Muscle of leg (tissue), 11 donors: ENCODE measurements around the gene ARHGAP20. TPM values are rescaled to one million over a fixed set of nuclear protein-coding genes. Genes with fewer than 3 reads are reported as not detected.

ENCODE experiments used
- DNase-seq: peaks from one replicate; pipeline ENCODE4 v3.0.0; 2013
- H3K27ac ChIP-seq: one replicate; pipeline ENCODE4 v1.5.1; 2013; ENCODE audit warnings: mild to moderate bottlenecking, low read length, control low read depth
- H3K27me3 ChIP-seq: one replicate; pipeline ENCODE4 v1.6.1; 2013; ENCODE audit warnings: low read length; ENCODE audit not compliant: control insufficient read depth, insufficient read depth
- H3K36me3 ChIP-seq: one replicate; pipeline ENCODE4 v1.6.1; 2013; ENCODE audit warnings: low read length; ENCODE audit not compliant: control insufficient read depth, insufficient read depth
- H3K4me1 ChIP-seq: one replicate; pipeline ENCODE4 v1.6.1; 2013; ENCODE audit warnings: low read length; ENCODE audit not compliant: control insufficient read depth, insufficient read depth
- H3K4me3 ChIP-seq: one replicate; pipeline ENCODE4 v1.5.1; 2013; ENCODE audit warnings: low read length, control low read depth
- H3K9me3 ChIP-seq: replicated peaks from 2 replicates; pipeline ENCODE4 v1.6.1; 2013; ENCODE audit warnings: low read depth, low read length; ENCODE audit not compliant: control insufficient read depth
- WGBS: methylation state at CpG from one replicate; pipeline ENCODE4 v1.1.5; 2013; ENCODE audit warnings: missing lambda C conversion rate; ENCODE audit not compliant: insufficient coverage; 5-methylcytosine and 5-hydroxymethylcytosine counted together
- polyA plus RNA-seq, 8 donors: library from polyadenylated mRNA; unstranded; fragments of 120-200 nt; gene quantifications; one replicate each; pipeline versions ENCODE4 v1.2.1 to v1.2.3, GENCODE V29; 2013; ENCODE audit warnings: inconsistent platforms in 1 of 8, low replicate concordance in 1 of 8; ENCODE audit not compliant: insufficient read length in 8 of 8, insufficient read depth in 1 of 8
- total RNA-seq: library from RNA; stranded (reverse); fragments of 120-200 nt; gene quantifications from one replicate; pipeline ENCODE4 v1.2.4, GENCODE V29; 2013

ARHGAP20 gene
- total and polyA plus RNA-seq, 9 donors = 6.6 to 9.0 (median 8.2) TPM

- H3K4me3 ChIP-seq = no peak overlapping the region
Measured at GRCh38 chr11:110582728-110583432, 129.4 kb downstream of the ARHGAP20 start.

DNA sequence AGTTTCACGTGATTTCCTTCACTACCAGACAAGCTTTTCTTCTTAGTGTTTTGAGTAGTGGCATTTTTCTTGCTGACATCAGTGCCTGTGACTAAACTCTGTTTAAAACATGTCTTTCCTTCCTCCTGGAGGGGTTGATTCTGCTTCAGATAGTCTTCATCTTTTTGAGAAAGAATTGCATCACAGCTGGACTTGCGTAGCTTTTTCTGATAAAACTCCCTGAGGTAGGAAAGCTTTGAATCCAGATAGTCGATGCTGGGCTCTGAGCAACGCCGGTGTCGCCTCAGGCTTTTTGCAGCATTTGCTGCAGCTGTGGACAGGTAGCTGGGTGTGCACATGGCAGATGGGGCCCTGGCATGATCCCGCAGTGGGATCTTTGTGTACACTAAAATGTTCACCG is 131.7 kb downstream of the ARHGAP20 start:
- no peaks in the 10 kb centered on the region for H3K4me1 ChIP-seq
- 96% methylated on average over 7 of the region's 8 CpGs for WGBS
- no peak for DNase-seq
- no peak overlapping the region for H3K4me3 ChIP-seq
- H3K27me3 ChIP-seq = no peaks in the 10 kb centered on the region
- peaks cover 25% of the 10 kb centered on the region for H3K36me3 ChIP-seq
- no peak overlapping the region for H3K27ac ChIP-seq
- H3K9me3 ChIP-seq = no peaks in the 10 kb centered on the region

More at GRCh38 chr11:110582728-110583432, 129.4 kb downstream of the ARHGAP20 start:
- H3K27me3 ChIP-seq = no peaks in the 10 kb centered on the region
- no peaks in the 10 kb centered on the region for H3K4me1 ChIP-seq
- DNase-seq = no peak
- peaks cover 25% of the 10 kb centered on the region for H3K36me3 ChIP-seq
- H3K9me3 ChIP-seq = no peaks in the 10 kb centered on the region
- no CpG with 5 or more reads among the region's 2 CpGs for WGBS
- H3K27ac ChIP-seq = no peak overlapping the region

GRCh38 chr11:110573411-110573810 is 138.8 kb downstream of the ARHGAP20 start:
- no peaks in the 10 kb centered on the region for H3K9me3 ChIP-seq
- no peak overlapping the region for H3K27ac ChIP-seq
- H3K36me3 ChIP-seq = peaks cover 2% of the 10 kb centered on the region
- no peaks in the 10 kb centered on the region for H3K4me1 ChIP-seq
- no CpG with 5 or more reads among the region's 5 CpGs for WGBS
- H3K4me3 ChIP-seq = no peak overlapping the region
- DNase-seq = peak; percentile 43
- no peaks in the 10 kb centered on the region for H3K27me3 ChIP-seq

DNA sequence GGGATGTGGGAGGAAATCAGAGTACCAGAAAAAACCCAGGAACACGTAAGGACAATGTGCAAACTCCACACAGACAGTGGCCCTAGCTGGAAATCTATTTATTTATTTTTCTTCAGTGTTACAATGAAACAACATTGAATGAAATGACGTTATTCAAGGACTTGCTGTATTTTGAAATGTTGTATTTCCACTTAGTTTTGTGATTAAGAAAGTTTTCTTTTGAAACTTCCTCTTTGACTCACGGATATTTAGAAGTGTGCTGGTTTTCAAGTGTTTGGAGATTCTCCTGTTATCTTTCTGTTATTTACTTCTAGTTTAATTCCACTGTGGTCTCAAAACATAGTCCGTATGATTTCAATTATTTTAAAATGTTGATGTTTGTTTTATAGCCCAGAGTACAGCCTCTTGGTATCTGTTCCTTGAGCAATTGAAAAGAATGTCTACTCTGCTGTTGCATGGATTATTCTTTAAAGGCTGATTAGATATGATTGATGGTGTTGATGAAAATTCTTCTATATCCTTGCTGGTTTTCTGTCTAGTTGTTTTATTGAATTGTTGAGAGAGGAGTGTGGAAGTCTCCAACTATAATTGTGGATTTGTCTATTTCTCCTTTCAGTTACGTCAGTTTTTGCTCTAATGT is 141.0 kb downstream of the ARHGAP20 start:
- no peak for DNase-seq
- no peaks in the 10 kb centered on the region for H3K27me3 ChIP-seq
- H3K4me3 ChIP-seq = no peak overlapping the region
- H3K27ac ChIP-seq = no peak overlapping the region
- no peaks in the 10 kb centered on the region for H3K36me3 ChIP-seq
- H3K4me1 ChIP-seq = no peaks in the 10 kb centered on the region
- no CpG with 5 or more reads among the region's 5 CpGs for WGBS
- H3K9me3 ChIP-seq = no peaks in the 10 kb centered on the region

DNA sequence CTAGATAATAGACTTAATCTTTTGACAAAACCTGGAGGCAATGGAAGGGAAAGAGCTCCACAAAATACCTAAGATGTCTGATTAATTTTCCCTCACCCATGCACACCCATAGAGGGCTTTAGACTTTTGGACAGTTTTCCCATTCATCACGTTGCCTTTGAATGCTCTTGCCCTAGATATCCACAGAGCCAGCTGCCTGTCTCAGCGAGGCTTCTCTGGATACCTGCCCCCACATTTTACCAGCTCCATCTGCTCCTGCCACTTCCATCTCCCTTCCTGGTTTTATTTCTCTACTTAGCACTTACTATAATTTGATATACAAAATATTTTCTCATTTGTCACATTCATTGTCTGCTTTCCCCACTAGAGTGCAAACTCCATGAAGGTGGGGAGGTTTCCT is 145.7 kb downstream of the ARHGAP20 start:
- H3K4me1 ChIP-seq = peaks cover 3% of the 10 kb centered on the region
- no peak for DNase-seq
- H3K27me3 ChIP-seq = no peaks in the 10 kb centered on the region
- no peaks in the 10 kb centered on the region for H3K36me3 ChIP-seq
- 60% methylated on average over 1 of the region's 2 CpGs for WGBS
- H3K9me3 ChIP-seq = no peaks in the 10 kb centered on the region
- no peak overlapping the region for H3K27ac ChIP-seq
- no peak overlapping the region for H3K4me3 ChIP-seq

DNA sequence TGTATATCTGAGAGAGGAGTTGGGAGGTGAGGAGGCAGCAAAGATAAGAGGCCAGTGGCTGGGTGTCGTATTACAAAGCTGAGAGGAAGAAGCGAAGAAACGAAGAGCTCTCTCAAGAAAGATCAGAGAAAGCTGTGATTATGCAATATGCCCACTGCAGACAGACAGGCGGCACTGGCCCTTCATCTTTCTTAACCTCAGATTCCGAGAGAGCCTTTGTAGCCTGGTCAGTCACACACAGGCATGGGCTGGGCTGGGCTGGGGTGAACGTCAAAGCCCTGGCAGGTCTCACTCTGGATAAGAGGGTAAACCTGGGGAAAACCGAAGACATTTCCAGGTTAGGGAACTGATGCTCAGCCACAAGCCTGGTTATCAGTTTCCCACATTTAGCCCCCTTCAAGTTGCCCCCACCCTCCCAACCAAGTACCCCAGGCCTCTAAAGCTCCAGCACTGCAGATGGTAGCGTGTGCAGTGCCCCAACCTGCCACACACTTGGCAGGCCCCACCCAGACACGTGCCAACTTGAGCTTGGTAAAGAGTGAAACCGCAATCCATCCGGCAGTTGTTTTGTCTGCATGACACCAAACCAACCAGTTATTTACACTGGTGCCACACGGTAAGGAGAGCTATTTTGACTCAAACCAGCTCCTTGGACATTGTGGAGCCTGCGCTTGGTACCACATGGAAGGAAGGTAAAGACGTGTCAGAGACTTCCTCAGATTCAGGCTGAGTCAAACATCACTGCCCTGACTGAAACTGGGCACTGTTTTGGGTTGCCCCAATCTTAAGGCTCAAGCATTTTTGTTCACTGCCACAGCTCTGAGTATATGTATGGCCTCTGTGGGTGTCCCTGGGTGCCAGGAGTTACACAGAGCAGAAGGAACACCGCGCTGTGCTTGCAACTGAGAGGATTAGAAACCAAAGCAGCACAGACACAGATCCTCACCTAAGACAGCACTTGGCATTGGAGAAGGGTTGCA is 146.6 kb downstream of the ARHGAP20 start:
- Histone ChIP-seq H3K36me3 (no peaks in the 10 kb centered on the region), H3K4me1 (peaks cover 3% of the 10 kb centered on the region), H3K9me3 (no peaks in the 10 kb centered on the region), H3K4me3 (no peak overlapping the region), H3K27me3 (no peaks in the 10 kb centered on the region), H3K27ac (no peak overlapping the region)
- peak; percentile 18 for DNase-seq
- 51% methylated on average over 10 of the region's 16 CpGs for WGBS

DNA sequence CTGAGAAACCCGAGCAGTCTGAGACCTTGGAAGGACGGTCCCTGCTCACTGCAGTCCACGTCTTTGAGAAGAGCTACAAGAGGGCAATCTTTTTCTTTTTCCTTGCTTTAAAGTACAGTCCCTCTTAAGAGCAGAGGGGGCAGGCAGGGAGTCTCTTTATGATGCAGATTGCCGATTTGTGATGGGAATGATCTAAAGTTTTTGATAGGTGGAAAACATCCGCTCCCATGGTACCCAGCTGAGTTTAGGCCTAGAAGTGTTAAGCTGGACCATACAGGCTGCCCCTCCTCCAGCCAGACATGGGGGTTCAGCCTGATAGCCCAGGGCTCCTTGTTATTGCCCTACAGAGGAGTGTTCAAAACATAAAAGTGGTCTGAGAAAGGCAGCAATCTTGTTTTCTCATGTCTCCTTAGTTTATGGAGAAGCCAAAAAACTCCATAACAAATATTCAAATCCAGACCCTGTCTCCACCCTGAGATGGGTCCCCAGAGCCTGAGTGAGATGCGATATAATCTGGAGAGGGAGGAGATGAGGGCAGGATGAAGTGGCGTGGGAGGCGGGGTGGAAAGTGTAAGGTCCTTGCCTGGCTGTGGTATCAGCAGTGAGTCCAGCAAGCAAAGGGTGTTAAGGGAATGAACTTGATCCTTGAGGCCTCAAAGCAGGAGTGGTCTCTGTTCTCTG is 147.4 kb downstream of the ARHGAP20 start:
- DNase-seq = no peak
- no peaks in the 10 kb centered on the region for H3K27me3 ChIP-seq
- H3K4me1 ChIP-seq = peaks cover 3% of the 10 kb centered on the region
- WGBS = 44% methylated on average over 6 of the region's 8 CpGs
- H3K9me3 ChIP-seq = no peaks in the 10 kb centered on the region
- no peak overlapping the region for H3K27ac ChIP-seq
- no peaks in the 10 kb centered on the region for H3K36me3 ChIP-seq
- no peak overlapping the region for H3K4me3 ChIP-seq

- no peak for DNase-seq
- no peak overlapping the region for H3K4me3 ChIP-seq
- H3K27me3 ChIP-seq = no peaks in the 10 kb centered on the region
- WGBS = no CpG with 5 or more reads among the region's 1 CpG
- no peak overlapping the region for H3K27ac ChIP-seq
- no peaks in the 10 kb centered on the region for H3K9me3 ChIP-seq
- no peaks in the 10 kb centered on the region for H3K36me3 ChIP-seq
- H3K4me1 ChIP-seq = no peaks in the 10 kb centered on the region
Measured at GRCh38 chr11:110544779-110545178, 167.5 kb downstream of the ARHGAP20 start.

GRCh38 chr11:110538154-110538553 is 174.1 kb downstream of the ARHGAP20 start:
- H3K4me3 ChIP-seq = no peak overlapping the region
- no peak overlapping the region for H3K27ac ChIP-seq
- H3K9me3 ChIP-seq = no peaks in the 10 kb centered on the region
- no peak for DNase-seq
- no peaks in the 10 kb centered on the region for H3K4me1 ChIP-seq
- H3K36me3 ChIP-seq = no peaks in the 10 kb centered on the region
- H3K27me3 ChIP-seq = no peaks in the 10 kb centered on the region
